ENCODE results near the gene SYNE1.

- no peak for TF ChIP-seq CTCF (conservative IDR thresholded peaks at IDR 0.05; ENCODE audit: low read length)
- no peak for TF ChIP-seq EZH2phosphoT487 (IDR thresholded peaks at IDR 0.05; ENCODE audit: borderline replicate concordance, low read depth, low read length)
These were observed 277.1 kb downstream of the SYNE1 start for GRCh38 chr6:152360034-152360433.

Measured in OCI-LY7 (cell line).